MM.1S (cell line): Measurements from ENCODE around the gene CIROP.

Experiments
- DNase-seq: peaks from one replicate; pipeline ENCODE4 v3.0.0-alpha.2; 2015
- H2AFZ ChIP-seq: fragments of 300-600 bp; sonication (generic); 2 replicates; pipeline ENCODE4 v1.6.0; 2016; ENCODE audit warnings: antibody characterized with exemption, low read length
- H3F3A ChIP-seq: fragments of 300-600 bp; sonication (generic); 2 replicates; pipeline ENCODE4 v1.6.1; 2016; ENCODE audit warnings: mild to moderate bottlenecking, antibody characterized with exemption, low read length, moderate library complexity, mixed read lengths; ENCODE audit not compliant: insufficient read depth
- H3K27ac ChIP-seq: fragments of 300-600 bp; sonication (generic); 2 replicates; pipeline ENCODE4 v1.5.1; 2016; ENCODE audit warnings: mild to moderate bottlenecking, low read length
- H3K27me3 ChIP-seq: fragments of 300-600 bp; sonication (generic); replicated peaks from 2 replicates; pipeline ENCODE4 v1.6.0; 2016; ENCODE audit warnings: low read length; ENCODE audit not compliant: insufficient read depth
- H3K36me3 ChIP-seq: fragments of 300-600 bp; sonication (generic); replicated peaks from 2 replicates; pipeline ENCODE4 v1.6.1; 2016; ENCODE audit warnings: mild to moderate bottlenecking, low read length, mixed read lengths; ENCODE audit not compliant: insufficient read depth
- H3K4me1 ChIP-seq: fragments of 300-600 bp; sonication (generic); 2 replicates; pipeline ENCODE4 v1.6.1; 2016; ENCODE audit warnings: low read length, mixed read lengths
- H3K4me2 ChIP-seq: fragments of 300-600 bp; sonication (generic); 2 replicates; pipeline ENCODE4 v1.6.0; 2016; ENCODE audit warnings: low read depth, low read length
- H3K4me3 ChIP-seq: fragments of 300-600 bp; sonication (generic); 2 replicates; pipeline ENCODE4 v1.5.1; 2016; ENCODE audit warnings: low read length, mixed read lengths
- H3K79me2 ChIP-seq: fragments of 300-600 bp; sonication (generic); 2 replicates; pipeline ENCODE4 v1.6.1; 2016; ENCODE audit warnings: mixed run types, low read length, mixed read lengths
- H3K9ac ChIP-seq: fragments of 300-600 bp; sonication (generic); 2 replicates; pipeline ENCODE4 v1.6.1; 2016; ENCODE audit warnings: low read length, mixed read lengths
- H3K9me2 ChIP-seq: fragments of 300-600 bp; sonication (generic); replicated peaks from 2 replicates; pipeline ENCODE4 v1.6.1; 2016; ENCODE audit warnings: mild to moderate bottlenecking, low read length, mixed read lengths; ENCODE audit not compliant: insufficient read depth
- H3K9me3 ChIP-seq: fragments of 300-600 bp; sonication (generic); replicated peaks from 2 replicates; pipeline ENCODE4 v1.6.1; 2016; ENCODE audit warnings: mild to moderate bottlenecking, low read length, mixed read lengths; ENCODE audit not compliant: insufficient read depth
- H4K20me1 ChIP-seq: fragments of 300-600 bp; sonication (generic); 2 replicates; pipeline ENCODE4 v1.6.1; 2016; ENCODE audit warnings: mild to moderate bottlenecking, low read length, moderate library complexity, mixed read lengths; ENCODE audit not compliant: insufficient read depth
- EZH2 ChIP-seq: fragments of 300-600 bp; sonication (generic); optimal IDR thresholded peaks from 2 replicates; pipeline ENCODE3; 2017; ENCODE audit warnings: low read depth, mild to moderate bottlenecking, antibody characterized with exemption, low read length, mixed read lengths
- EZH2phosphoT487 ChIP-seq: fragments of 300-600 bp; sonication (generic); IDR thresholded peaks from 2 replicates; pipeline ENCODE4 v1.6.1; 2018; ENCODE audit warnings: antibody characterized with exemption, low read length
- TF ChIP-seq, protein P1 (sequence below): fragments of 300-600 bp; sonication (generic); IDR thresholded peaks from 2 replicates; pipeline ENCODE4 v1.5.1; 2016; ENCODE audit warnings: antibody characterized with exemption, low read length, mixed read lengths

CIROP gene

DNA sequence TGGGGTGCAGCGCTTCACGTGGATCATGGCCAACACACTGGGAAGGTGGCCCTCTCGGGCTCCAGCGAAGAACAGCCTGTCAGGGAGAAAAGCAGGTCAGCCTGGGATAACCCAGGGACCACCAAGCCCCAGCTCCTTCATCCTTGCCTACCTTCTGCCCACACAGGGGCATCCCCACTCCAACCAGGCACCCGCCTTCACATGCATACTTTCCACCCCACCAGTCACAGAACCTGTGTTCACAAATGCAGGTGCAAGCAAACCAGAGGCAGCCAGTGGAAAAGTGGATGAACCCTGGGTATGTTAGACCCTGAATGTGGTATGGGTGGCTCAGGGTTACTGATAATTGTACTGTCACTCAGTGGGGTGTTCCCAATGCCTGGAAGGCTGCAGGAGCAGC, 26.7 kb upstream of the CIROP start:
- no peak for DNase-seq
- Histone ChIP-seq H3K9me2 (no peaks in the 10 kb centered on the region), H3F3A (no peaks in the 10 kb centered on the region), H3K9ac (no peak overlapping the region), H2AFZ (no peak overlapping the region), H3K27me3 (no peaks in the 10 kb centered on the region), H3K4me1 (no peaks in the 10 kb centered on the region), H3K4me2 (no peak overlapping the region), H3K36me3 (no peaks in the 10 kb centered on the region), H3K79me2 (no peaks in the 10 kb centered on the region), H3K4me3 (no peak overlapping the region), H3K9me3 (no peaks in the 10 kb centered on the region), H4K20me1 (no peaks in the 10 kb centered on the region), H3K27ac (no peak overlapping the region)
- TF ChIP-seq EZH2 (no peak), EZH2phosphoT487 (no peak)
- TF ChIP-seq, protein P1, sequence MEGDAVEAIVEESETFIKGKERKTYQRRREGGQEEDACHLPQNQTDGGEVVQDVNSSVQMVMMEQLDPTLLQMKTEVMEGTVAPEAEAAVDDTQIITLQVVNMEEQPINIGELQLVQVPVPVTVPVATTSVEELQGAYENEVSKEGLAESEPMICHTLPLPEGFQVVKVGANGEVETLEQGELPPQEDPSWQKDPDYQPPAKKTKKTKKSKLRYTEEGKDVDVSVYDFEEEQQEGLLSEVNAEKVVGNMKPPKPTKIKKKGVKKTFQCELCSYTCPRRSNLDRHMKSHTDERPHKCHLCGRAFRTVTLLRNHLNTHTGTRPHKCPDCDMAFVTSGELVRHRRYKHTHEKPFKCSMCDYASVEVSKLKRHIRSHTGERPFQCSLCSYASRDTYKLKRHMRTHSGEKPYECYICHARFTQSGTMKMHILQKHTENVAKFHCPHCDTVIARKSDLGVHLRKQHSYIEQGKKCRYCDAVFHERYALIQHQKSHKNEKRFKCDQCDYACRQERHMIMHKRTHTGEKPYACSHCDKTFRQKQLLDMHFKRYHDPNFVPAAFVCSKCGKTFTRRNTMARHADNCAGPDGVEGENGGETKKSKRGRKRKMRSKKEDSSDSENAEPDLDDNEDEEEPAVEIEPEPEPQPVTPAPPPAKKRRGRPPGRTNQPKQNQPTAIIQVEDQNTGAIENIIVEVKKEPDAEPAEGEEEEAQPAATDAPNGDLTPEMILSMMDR = no peak

DNA sequence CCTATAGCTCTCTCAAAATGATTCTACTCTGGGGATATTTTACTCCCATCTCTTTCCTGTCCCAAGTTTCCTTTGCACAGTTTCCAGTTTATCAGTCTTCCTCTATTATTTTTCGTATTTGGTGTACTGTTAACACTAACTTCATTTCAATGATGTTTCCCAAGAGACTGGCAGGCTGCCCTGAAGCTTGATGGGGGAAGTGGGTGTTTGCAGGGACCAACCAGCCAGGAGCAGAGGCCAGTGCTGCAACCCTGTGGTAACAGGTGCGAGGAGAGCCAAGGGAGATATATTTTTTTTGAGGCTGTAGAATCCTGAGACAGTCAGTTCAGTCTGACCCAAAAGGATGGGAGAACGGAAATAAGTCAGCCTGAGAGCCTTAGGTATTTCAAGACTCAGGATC, 26.1 kb upstream of the CIROP start:
- no peak for DNase-seq
- Histone ChIP-seq H3K36me3 (no peaks in the 10 kb centered on the region), H3K79me2 (no peaks in the 10 kb centered on the region), H3F3A (no peaks in the 10 kb centered on the region), H3K9me2 (no peaks in the 10 kb centered on the region), H3K4me3 (no peak overlapping the region), H3K4me1 (no peaks in the 10 kb centered on the region), H2AFZ (no peak overlapping the region), H4K20me1 (no peaks in the 10 kb centered on the region), H3K9ac (no peak overlapping the region), H3K4me2 (no peak overlapping the region), H3K27me3 (no peaks in the 10 kb centered on the region), H3K9me3 (no peaks in the 10 kb centered on the region), H3K27ac (no peak overlapping the region)
- TF ChIP-seq EZH2phosphoT487 (no peak), EZH2 (no peak)
- TF ChIP-seq, protein P1 = no peak

DNA sequence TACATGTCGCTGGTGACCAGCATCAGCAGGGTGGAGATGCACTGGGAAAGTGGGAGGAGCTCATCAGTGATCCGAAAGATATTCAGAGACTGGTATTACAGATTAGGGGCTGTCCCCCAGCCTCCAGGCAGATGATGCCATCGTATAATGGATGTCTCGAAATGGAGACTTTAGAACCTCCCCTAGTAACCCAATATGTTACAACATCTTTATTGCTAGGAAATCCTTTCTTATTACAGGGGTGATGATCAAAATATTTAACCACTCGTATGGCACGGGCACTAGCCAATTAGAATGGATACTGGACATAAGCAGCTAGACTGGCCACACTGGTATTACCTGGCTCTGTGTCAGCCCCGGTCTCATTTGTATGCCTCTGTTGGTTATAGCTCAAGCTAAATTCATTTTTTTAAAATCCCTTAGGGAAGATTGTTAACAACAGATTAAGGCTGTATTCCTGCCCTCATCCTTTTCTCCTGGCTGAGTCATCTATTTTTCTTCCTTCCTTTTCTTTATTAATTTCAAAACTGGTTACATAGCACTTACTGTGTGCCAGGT, 25.0 kb upstream of the CIROP start:
- H3F3A ChIP-seq = no peaks in the 10 kb centered on the region
- no peak overlapping the region for H3K9ac ChIP-seq
- no peaks in the 10 kb centered on the region for H3K9me3 ChIP-seq
- no peaks in the 10 kb centered on the region for H3K4me1 ChIP-seq
- H3K9me2 ChIP-seq = no peaks in the 10 kb centered on the region
- no peaks in the 10 kb centered on the region for H3K79me2 ChIP-seq
- TF ChIP-seq EZH2 = no peak
- TF ChIP-seq, protein P1 = no peak
- no peak for TF ChIP-seq EZH2phosphoT487
- no peak overlapping the region for H2AFZ ChIP-seq
- no peaks in the 10 kb centered on the region for H3K27me3 ChIP-seq
- no peaks in the 10 kb centered on the region for H4K20me1 ChIP-seq
- no peak for DNase-seq
- no peak overlapping the region for H3K4me3 ChIP-seq
- no peaks in the 10 kb centered on the region for H3K36me3 ChIP-seq
- H3K27ac ChIP-seq = no peak overlapping the region
- H3K4me2 ChIP-seq = no peak overlapping the region
